NCI-H1105 treated with DMSO at 0.1 percent for 48 hours (cell line): Measurements from ENCODE around the gene PSMC3IP.

ENCODE experiments used
- DNase-seq: peaks from one replicate; lab custom pipeline; 2025; lab: John Stamatoyannopoulos, UW

The PSMC3IP gene

DNA sequence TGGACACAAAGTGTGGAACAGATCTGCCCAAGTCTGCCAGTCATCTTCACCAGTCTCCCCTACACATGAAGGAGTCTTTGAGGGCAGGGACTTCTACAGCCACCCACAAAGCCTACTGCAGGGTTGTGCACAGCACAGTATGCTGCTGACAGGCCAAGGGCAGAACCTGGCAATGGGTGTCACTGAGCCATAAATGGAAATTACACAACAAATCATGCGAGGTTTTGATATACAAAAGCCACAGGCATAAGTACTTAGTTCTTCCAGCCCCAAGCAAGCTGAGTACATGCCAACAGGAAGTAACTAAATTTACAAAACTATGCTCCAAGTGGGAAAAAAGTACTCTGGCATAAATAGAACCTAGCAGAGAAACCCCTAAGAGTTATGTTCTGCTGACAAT lies 7.8 kb upstream of the PSMC3IP start:
- DNase-seq = no peak

DNA sequence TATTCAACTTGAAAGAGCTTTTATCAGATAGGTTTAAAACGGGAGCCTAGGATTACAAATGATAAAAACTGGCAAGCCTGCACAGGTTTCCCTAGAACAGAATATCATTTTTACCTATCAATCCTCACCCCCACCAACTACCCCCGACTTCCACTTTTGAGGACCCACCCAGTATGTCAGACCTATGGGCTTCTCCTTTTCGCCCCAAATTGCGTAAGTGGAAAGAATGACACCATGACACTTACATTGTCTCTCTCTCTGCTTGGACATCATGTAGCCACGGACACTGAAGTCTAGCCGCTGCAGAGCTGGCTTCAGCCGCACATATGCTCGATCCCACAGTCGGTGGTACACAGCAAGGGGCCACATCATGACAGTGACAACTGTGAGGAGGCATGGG lies 7.4 kb upstream of the PSMC3IP start:
- DNase-seq = no peak

DNA sequence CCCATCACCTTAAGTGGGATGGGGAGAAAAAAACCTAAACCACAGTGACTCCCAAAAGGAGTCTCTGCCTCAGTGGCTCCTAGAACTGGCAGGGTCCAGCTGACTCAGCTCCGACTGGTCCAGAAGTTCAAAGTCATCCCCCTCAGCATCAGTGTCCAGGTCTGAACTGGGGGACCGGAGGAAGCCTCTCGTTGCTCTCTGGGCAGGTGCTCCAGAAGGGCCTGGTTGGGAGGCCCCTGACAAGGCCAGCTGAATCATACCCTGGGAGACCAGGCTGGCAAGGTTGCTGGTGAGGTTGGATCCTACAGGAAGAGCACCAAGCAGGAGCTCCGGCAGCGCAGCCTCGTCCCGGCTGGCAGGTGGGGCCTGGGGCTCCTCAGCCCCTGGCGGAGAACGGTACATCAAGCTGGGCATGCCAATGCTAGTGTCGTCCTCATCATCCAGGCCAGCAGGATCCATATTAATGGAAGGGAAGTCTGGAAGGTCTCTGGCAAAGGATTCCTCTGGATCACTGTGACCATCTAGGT lies 4.3 kb upstream of the PSMC3IP start:
- no peak for DNase-seq

DNA sequence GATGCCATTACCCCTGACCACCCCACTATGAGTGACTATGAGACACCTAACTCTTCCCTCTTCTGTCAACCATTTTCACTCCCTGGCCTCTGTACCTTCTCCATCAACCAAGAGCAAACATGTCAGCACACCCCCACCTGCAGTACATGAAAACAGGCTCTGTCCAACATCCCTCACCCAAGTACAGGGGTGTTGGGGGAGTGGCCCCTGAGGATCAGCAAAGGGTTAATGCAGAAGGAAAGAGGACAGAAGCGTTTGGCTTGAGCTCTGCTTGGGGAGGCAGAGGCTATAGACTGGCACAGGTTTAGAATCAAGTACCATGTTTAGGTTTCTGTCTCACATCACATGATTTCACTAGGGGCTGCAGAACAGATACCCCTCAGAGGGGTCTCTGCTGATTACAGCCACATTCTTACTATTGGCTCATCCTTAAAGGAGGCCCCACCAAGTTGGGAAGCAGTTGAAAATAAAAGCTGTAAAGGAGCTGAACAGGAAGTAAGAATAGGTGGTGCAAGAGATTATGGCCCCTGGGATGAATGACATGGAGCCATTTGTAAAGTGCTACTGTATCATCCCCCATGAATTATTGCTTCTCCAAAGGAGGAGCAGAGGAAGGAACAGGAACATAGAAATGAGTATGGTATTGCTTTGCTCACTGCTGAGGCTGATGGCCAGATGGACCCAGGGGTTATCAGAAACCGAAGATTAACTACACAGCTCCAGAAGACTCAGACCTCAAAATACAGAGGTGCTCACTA lies 2.4 kb upstream of the PSMC3IP start:
- no peak for DNase-seq

DNA sequence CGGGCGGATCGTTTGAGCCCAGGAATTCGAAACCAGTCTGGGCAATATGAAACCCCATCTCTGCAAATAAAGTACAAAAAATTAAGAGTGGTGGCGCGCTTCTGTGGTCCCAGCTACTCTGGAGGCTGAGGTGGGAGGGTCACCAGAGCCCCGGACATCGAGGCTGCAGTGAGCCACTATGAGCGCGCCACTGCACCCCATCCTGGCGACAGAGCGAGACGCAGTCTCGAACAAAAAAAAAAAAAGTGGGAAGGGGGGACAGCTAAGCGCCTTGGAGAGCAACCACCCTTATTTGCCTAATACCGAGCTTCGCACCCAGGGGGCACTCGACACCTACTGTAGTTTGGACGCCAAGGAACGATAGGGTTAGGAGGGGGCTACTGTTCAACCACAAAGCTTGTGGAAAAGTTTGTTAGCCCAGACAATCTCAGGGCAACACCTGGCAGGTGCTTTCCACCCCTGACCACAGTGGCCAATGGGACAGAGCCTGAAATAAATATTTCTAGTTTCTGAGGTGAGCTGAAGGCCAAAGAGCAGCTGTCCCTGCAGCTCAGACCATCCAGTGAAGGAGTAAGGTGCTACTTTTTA lies 847 bp upstream of the PSMC3IP start:
- peak; percentile 74 for DNase-seq

DNA sequence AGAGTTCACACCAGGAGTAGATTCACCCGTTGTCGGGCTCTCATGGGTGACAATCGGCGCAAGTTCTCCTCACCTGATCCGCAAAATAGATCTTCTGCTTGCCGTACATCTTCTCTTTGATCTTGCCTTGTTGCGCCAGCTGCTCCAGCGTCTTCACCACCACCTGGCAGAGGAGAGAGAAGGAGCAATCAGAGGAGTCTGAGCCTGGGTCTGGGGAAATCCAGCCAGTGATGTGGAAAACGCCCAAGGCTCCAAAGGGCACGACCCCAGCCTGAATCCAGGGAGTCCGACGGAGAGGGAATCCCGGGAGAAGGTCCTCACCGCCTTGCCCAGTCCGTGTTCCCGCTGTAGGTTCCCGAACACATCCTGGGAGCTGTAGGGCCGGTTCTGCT lies 393 bp downstream of the PSMC3IP start:
- no peak for DNase-seq

DNA sequence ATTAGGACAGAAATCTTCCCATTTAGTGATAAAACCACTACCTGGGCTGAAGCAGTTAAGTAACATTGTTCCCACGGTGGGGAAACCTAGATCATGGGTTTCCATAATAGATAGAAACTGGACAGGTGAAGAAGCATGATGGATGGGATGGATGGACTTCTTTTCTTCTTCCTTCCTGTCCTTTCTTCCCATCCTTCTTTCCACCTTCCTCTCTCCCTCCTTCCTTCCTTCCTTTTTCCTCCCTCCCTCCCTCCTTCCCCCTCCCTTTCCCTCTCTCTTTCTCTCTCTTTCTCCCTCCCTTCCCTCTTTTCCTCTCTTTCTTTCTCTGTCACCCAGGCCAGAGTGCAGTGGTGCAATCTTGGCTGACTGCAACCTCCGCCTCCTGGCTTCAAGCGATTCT lies 3.1 kb downstream of the PSMC3IP start:
- DNase-seq = no peak

DNA sequence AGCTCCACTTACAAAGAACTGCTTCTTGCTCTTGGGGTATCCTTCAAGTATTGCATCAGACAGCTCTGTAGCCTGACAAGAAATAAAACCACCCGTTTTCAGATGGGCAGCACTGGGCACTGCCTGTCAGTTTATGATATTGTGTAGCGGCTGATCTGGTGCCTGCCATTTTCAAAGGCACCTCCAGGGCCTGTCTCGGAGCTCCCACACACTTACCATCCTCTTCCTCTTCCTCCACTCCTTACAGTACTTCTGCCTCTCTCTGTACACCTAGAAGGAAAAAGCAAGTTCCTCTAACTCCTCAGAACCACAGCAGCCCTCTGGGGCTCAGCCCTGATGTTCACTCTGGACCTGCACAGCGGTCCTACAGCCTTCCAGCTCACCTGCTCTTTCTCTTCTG lies 4.4 kb downstream of the PSMC3IP start:
- DNase-seq = no peak

DNA sequence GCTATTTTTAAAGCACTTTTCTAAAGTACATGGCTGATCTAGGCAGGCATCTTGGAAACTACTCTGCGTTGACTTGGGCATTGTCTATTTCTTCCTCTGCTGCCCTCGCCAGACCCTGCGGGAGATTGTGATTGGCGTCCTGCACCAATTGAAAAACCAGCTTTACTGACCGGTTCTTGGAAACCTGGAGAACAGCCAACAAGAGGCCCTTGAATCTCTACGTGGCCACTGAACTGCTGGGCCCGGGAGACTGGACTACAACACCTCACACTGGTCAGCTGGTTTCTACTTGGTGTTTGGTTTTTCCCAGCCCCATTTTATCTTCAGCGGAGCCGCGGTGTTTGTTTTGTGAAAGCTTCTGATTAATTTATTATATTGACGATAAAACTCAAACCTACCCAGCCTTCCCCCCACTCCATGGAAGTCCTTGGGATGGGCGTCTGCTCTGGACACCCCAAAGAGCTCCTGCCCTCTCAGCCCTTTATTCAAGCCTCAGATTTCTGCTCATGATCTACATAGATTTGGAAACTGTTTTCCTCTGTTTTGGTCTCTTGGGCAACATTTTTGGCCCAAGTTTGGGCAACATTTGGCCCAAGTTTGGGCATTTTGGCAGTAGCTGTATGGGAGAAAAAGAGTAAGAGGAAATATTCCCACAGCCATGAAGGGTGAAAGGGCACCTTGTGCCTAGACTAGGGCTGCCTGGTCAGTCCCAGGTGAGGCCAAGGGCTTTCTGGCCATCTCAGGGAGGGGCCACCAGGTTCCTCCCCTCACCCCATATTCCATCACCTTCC lies 5.9 kb downstream of the PSMC3IP start:
- no peak for DNase-seq

DNA sequence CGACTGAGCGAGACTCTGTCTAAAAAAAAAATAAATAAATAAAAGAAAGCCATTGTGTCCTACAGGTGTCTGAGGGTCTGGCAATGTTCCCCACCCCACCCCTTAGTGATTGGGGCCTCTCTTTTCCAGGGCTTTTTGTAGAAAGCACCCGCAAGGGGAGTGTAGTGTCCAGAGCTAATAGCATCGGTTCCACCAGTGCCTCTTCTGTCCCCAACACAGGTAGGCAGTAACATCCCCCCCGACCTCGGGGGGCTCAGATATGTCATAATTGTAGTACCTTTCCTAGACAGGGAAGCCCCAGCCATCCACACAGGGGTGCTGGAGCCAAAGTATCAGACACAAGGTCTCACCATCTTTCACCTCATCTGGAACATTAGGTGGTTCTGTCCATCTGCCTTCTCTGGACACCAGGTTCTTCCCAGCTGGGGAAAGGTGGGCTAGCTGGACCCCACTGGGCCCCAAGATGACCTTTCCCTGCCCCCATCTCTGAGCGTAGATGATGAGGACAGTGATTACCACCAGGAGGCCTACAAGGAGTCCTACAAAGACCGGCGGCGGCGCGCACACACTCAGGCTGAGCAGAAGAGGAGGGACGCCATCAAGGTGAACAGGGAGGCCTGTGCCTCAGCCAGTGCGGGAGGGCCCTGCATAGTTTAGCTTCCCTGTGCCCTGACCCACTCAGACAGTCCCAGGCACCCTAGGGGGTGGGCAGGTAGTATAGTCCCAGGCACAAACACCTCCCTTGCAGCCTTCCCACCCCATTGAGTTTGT lies 9.0 kb downstream of the PSMC3IP start:
- no peak for DNase-seq

DNA sequence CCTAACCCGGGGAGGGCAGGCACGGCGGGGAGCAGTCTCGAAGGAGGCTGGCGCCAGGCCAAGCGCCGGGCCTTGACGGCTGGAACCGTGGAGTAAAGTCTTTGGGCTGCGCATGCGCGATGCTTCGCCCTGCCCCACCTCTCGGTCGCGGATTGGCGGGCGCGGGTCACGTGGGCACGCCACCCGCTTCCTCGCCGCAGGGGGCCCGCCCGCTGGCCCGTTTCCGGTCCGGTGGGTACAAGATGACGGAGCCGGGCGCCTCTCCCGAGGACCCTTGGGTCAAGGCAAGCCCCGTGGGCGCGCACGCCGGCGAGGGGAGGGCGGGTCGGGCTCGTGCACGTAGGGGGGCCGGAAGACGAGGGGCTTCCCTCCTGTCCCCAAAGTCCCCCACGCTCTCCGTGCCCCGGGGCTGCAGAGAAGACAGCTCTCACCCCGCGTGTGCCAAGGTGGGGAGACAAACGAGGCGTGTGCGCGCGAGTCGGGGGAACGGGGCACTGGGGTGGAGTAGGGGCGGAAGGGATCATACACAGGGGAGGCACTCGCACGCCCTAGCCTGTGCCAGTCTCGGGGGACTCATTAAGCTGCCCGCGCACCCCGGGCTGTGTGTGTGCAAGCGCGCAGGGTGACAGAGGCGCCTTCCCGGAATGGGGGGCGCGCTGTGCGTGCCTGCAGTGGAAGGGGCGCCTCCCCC lies 10.5 kb downstream of the PSMC3IP start, which contains the start of gene MLX:
MLX (plus strand) TSS at position 218 of the 691 bp plus-strand sequence; CDS start at position 243, 25 bp downstream.
- DNase-seq = peak; percentile 87

DNA sequence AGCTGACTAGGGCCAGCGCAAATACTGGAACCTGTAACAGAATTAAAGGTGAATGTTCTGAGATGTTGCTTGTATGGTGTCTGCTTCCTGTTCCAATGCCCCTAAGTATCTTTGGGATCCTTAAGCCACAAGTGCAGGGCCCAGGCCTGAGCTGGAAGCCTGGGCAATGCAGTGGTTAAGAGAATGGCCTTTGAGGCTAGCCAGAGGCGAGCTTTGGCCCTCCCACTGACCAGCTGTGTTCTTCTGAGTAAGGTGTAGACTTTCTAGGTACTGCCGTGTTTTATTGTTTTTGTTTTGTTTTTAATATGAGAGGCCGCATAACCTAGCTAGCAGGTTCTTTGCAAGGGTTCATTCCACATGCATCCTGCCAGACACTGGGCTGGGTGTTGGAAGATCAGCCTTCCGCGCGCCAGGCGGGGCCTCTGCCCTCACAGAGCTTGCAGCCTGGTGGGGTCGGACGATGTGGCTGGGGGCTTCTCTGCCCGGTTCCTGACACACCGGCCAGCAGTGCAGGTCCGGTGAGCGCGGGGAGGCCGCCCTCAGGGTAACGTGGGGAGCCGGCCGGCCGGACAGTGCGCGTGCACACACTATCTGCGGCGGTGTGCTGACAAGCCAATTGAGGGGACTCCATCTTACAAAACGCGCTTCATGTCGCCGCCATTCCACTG lies 11.2 kb downstream of the PSMC3IP start:
- no peak for DNase-seq

DNA sequence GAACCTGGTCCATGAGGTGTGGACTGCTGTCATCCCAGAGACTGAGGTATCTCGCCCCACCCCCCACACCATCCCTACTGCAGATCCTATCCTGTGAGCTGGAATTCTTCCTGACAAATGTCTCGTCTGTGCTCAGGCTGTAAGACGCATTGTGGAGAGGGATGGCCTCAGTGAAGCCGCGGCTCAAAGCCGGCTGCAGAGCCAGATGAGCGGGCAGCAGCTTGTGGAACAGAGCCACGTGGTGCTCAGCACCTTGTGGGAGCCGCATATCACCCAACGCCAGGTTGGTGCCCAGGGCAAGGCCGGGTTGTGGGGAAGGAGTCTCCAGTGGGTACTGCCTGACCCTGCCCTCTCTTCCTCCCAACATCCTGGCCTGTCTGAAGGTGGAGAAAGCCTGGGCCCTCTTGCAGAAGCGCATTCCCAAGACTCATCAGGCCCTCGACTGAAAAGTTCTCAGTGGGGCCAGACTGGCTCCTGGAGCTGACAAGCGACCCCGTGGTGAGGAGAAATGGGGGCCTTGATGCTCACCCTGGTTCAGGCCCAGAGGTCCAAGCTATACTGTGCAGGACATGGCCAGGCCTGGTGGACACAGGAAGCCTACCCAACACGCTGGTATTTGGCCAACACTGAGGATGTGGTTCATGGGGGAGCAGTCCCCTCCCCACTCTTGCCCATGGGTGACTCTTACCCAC lies 11.9 kb downstream of the PSMC3IP start:
- no peak for DNase-seq

DNA sequence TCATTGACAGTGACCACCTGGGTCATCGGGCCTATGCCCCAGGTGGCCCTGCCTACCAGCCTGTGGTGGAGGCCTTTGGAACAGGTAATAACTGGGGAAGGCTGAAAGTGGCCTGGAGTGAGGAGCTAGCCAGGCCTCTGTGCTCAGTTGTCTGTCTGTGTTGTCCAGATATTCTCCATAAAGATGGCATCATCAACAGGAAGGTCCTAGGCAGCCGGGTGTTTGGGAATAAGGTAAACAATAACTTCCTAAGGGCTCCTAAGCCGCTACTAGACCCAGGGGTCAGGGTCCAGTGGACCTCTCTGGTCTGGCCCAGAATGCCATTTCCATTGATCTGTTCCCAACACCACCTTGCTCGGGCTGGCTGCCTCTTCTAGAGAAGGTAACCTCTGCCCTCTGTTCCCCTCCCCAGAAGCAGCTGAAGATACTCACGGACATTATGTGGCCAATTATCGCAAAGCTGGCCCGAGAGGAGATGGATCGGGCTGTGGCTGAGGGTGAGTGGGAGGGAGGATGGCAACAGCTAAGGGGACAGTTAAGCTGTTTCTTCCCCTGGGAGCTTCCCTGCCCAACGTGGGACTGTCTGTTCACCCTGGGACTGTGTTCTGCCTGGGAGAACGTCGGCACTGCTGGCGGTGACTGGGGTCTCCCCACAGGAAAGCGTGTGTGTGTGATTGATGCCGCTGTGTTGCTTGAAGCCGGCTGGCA lies 12.6 kb downstream of the PSMC3IP start:
- DNase-seq = no peak

DNA sequence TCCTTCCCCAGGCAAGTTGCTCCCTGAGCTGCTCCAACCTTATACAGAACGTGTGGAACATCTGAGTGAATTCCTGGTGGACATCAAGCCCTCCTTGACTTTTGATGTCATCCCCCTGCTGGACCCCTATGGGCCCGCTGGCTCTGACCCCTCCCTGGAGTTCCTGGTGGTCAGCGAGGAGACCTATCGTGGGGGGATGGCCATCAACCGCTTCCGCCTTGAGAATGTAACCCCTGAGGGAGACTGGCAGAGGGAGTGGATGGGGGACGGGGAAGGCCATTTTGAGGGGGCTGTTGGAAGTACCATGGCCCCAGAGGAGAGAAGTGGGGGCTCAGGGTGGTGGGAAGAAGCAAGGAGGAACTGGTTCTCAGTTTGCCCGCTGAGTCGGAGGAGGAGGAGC lies 13.6 kb downstream of the PSMC3IP start:
- no peak for DNase-seq

DNA sequence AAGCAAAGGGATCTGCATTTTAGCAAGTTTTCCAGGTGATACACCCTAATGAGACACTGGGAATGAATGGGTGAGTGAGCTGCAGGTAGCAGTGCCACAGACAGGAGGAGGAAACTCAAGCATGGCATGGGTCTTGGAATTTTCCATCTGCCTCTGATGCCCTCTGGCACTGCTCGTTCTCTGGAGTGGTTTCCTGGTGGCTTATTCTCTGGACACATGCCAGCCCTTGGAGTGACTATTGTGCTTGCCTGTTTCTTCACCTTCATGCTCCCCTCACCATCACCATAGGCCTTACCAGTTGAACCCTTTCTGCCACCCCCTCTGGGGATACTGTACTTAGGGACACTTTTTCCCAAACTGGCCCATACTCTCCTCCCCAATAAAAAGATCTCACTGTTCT lies 14.0 kb downstream of the PSMC3IP start:
- DNase-seq = peak; percentile 13

DNA sequence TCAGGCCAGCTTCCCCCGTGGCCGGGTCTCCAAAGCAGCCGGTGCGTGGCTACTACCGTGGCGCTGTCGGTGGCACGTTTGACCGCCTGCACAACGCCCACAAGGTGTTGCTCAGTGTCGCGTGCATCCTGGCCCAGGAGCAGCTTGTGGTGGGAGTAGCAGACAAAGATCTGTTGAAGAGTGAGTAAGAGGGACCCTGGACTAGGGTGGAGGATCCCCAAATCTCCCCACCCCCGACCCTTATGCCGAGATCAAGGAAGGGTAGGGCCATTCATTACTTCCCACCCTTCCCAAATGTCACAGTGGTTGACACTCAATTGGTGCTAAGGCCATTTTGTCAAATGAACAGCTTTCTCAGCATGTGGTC lies 14.4 kb downstream of the PSMC3IP start:
- no peak for DNase-seq

DNA sequence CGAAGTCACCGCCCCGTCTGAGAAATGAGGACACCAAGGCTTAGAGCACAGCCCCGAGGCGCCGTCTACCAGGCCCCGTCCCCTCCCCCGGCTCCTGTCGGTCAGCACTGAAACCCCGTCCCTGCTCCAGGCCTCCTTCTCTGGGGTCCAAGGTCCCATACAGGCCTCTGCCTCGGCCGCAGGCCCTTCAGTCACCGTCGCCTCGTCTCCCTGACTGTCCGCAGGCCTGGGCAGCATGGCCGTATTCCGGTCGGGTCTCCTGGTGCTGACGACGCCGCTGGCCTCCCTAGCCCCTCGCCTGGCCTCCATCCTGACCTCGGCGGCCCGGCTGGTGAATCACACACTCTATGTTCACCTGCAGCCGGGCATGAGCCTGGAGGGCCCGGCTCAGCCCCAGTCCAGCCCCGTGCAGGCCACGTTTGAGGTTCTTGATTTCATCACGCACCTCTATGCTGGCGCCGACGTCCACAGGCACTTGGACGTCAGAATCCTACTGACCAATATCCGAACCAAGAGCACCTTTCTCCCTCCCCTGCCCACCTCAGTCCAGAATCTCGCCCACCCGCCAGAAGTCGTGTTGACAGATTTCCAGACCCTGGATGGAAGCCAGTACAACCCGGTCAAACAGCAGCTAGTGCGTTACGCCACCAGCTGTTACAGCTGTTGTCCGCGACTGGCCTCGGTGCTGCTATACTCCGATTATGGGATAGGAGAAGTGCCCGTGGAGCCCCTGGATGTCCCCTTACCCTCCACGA lies 15.0 kb downstream of the PSMC3IP start:
- no peak for DNase-seq

DNA sequence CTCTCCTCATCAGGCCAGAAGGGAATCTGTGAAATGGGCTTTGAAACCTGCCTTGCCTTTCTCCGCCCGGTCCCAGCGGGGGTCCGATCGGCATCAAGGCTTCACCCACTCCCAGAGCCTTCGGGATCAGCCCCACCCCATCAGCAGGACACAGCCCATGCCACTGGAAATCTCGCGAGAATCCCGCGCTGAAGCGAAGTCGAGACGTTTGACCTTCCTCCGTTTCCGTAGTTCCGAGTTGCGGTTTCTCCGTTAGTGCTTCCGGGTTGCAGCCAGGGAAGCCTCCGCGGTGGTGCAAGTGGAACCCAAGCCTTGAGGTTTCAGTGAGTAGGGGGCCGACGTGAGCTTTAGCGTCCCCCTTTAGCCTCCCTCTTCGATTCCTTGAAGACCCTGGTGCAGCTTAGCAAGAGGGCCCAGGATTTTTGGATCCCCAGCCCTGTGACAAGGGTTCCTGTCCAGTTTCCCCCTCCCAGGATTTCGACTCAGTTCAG lies 15.6 kb downstream of the PSMC3IP start, which contains the start of gene COASY:
COASY (plus strand) TSS at position 252 of the 491 bp plus-strand sequence. CDS start 475 bp downstream, outside the sequence.
- DNase-seq = peak; percentile 89
